B cell (primary cell): Measurements from ENCODE around the gene VEGFB. TPM values are rescaled to one million over a fixed set of nuclear protein-coding genes. Genes with fewer than 3 reads are reported as not detected.

Source experiments
- ATAC-seq: fragments of 200-7000 bp; cut with Tn5 transposase; one replicate; pipeline ENCODE4 v1.10.0; 2021; ENCODE audit warnings: low read depth, mild to moderate bottlenecking, moderate number of reproducible peaks, moderate library complexity
- CTCF ChIA-PET: fragments of 350-600 bp; sonication (Branson Sonifier 250); formaldehyde crosslinking; loops from one replicate; lab custom pipeline; 2021; ENCODE audit warnings: antibody characterized with exemption, inconsistent platforms; lab: Charles Lee
- POLR2A ChIA-PET: fragments of 350-600 bp; sonication (Branson Sonifier 250); formaldehyde crosslinking; loops from one replicate; lab custom pipeline; 2021; ENCODE audit warnings: antibody characterized with exemption; lab: Charles Lee
- DNase-seq: peaks from one replicate; pipeline ENCODE4 v3.0.0; 2013
- H2AFZ ChIP-seq: 2 replicates; pipeline ENCODE4 v1.6.1; 2012; ENCODE audit warnings: mild to moderate bottlenecking, low read depth, low read length; ENCODE audit not compliant: insufficient read depth, poor library complexity, severe bottlenecking
- H3K27ac ChIP-seq, 2 donors: 1 replicate in 1 of 2; 2 replicates in 1 of 2; pipeline ENCODE4 v1.5.1; 2012 to 2013; ENCODE audit warnings: low read length in 2 of 2, mild to moderate bottlenecking in 2 of 2, moderate library complexity in 1 of 2
- H3K27me3 ChIP-seq, 4 experiments: fragments of 200-600 bp in 1 of 4; sonication (generic) in 1 of 4; replicated peaks in 1 of 4; 1 replicate in 2 of 4; 2 replicates in 2 of 4; pipeline versions ENCODE4 v1.6.1 to v1.7.0; 2013 to 2016; ENCODE audit warnings: low read length in 3 of 4, mild to moderate bottlenecking in 2 of 4, mixed read lengths in 1 of 4, moderate library complexity in 1 of 4; ENCODE audit not compliant: insufficient read depth in 4 of 4, control insufficient read depth in 3 of 4; ENCODE audit errors: control extremely low read depth in 1 of 4
- H3K36me3 ChIP-seq, 2 experiments: replicated peaks in 1 of 2; 1 replicate in 1 of 2; 2 replicates in 1 of 2; pipeline versions ENCODE4 v1.6.1 to v1.7.1; 2013; ENCODE audit warnings: low read length in 1 of 2; ENCODE audit not compliant: insufficient read depth in 2 of 2, control insufficient read depth in 1 of 2; ENCODE audit errors: control extremely low read depth in 1 of 2, extremely low read depth in 1 of 2
- H3K4me1 ChIP-seq, 2 donors: fragments of 200-600 bp in 1 of 2; sonication (generic) in 1 of 2; 1 replicate in 1 of 2; 2 replicates in 1 of 2; pipeline versions ENCODE4 v1.5.1 to v1.6.1; 2013 to 2017; ENCODE audit warnings: low read length in 2 of 2; ENCODE audit not compliant: control insufficient read depth in 2 of 2, insufficient read depth in 2 of 2
- H3K4me2 ChIP-seq: replicated peaks from 2 replicates; pipeline ENCODE3; 2012; ENCODE audit warnings: mild to moderate bottlenecking, low read depth, low read length; ENCODE audit not compliant: poor library complexity, severe bottlenecking
- H3K4me3 ChIP-seq, 5 experiments: fragments of 200-600 bp in 1 of 5; sonication (generic) in 1 of 5; 1 replicate in 3 of 5; 2 replicates in 2 of 5; pipeline versions ENCODE4 v1.5.1 to v1.7.0; 2011 to 2016; ENCODE audit warnings: low read length in 4 of 5, mild to moderate bottlenecking in 4 of 5, low read depth in 2 of 5, control low read depth in 1 of 5, moderate library complexity in 1 of 5; ENCODE audit not compliant: insufficient read depth in 1 of 5; ENCODE audit errors: control extremely low read depth in 1 of 5, extremely low read depth in 1 of 5
- H3K79me2 ChIP-seq: fragments of 200-600 bp; sonication (generic); one replicate; pipeline ENCODE4 v1.6.0; 2016; ENCODE audit warnings: low read length; ENCODE audit not compliant: control insufficient read depth, insufficient read depth
- H3K9ac ChIP-seq: fragments of 200-600 bp; sonication (generic); 2 replicates; pipeline ENCODE4 v1.6.1; 2017; ENCODE audit warnings: mild to moderate bottlenecking, low read length, moderate library complexity
- H3K9me3 ChIP-seq, 3 donors: one replicate each; pipeline versions ENCODE4 v1.6.1 to v1.7.1; 2013; ENCODE audit warnings: low read length in 2 of 3; ENCODE audit not compliant: control insufficient read depth in 2 of 3, insufficient read depth in 1 of 3; ENCODE audit errors: control extremely low read depth in 1 of 3
- H4K20me1 ChIP-seq: 2 replicates; pipeline ENCODE4 v1.6.0; 2012; ENCODE audit warnings: mild to moderate bottlenecking, low read length; ENCODE audit not compliant: insufficient read depth, control insufficient read depth, poor library complexity, severe bottlenecking
- H3K27ac Mint-ChIP-seq: one replicate; pipeline ENCODE4 v1.8.0; 2021; ENCODE audit warnings: mixed read lengths
- H3K27me3 Mint-ChIP-seq: one replicate; pipeline ENCODE4 v1.8.0; 2021; ENCODE audit warnings: mixed read lengths
- H3K4me1 Mint-ChIP-seq: one replicate; pipeline ENCODE4 v1.8.0; 2021; ENCODE audit warnings: mixed read lengths
- H3K4me3 Mint-ChIP-seq: one replicate; pipeline ENCODE4 v1.8.0; 2021; ENCODE audit warnings: mixed read lengths
- H3K9me3 Mint-ChIP-seq: one replicate; pipeline ENCODE4 v1.8.0; 2022; ENCODE audit warnings: mixed read lengths; ENCODE audit not compliant: insufficient read depth
- CTCF ChIP-seq: fragments of 200-600 bp; IDR thresholded peaks from one replicate; pipeline ENCODE4 v1.8.0; 2022; ENCODE audit warnings: antibody characterized with exemption, mild to moderate bottlenecking
- EZH2 ChIP-seq: IDR thresholded peaks from 2 replicates; pipeline ENCODE4 v1.6.1; 2012; ENCODE audit warnings: borderline replicate concordance, low read depth, mild to moderate bottlenecking, moderate library complexity, low read length; ENCODE audit not compliant: insufficient read depth, poor library complexity, severe bottlenecking
- WGBS: methylation state at CpG from one replicate; pipeline ENCODE4 v1.1.5; 2013; ENCODE audit warnings: missing lambda C conversion rate; ENCODE audit not compliant: insufficient coverage; 5-methylcytosine and 5-hydroxymethylcytosine counted together
- intact Hi-C: fragments of 100-400 bp; cut with micrococcal nuclease; formaldehyde crosslinking; loops from one replicate; pipeline ENCODE4 v1.10.0; 2022
- polyA plus RNA-seq: library from polyadenylated mRNA; depleted of rRNA; stranded (reverse); fragments of >200 nt; gene quantifications from 2 replicates; pipeline ENCODE4 v1.2.3, GENCODE V29; 2012
- total RNA-seq, 2 donors: library from RNA; stranded (reverse); fragments of 120-200 nt in 1 of 2; gene quantifications; 1 replicate in 1 of 2; 2 replicates in 1 of 2; pipeline versions ENCODE4 v1.2.3 to v1.2.4, GENCODE V29; 2013 to 2022

Gene VEGFB
- total and polyA plus RNA-seq, 2 donors (not counting 1 experiment from before 2014, with no cell fraction given), result 56.4 to 152 TPM

- no peak for ATAC-seq
Measured at GRCh38 chr11:64185175-64185692, 49.1 kb upstream of the VEGFB start.

More at GRCh38 chr11:64185175-64185692, 49.1 kb upstream of the VEGFB start:
- no peak for TF ChIP-seq EZH2
- TF ChIP-seq CTCF, result no peak
- Histone ChIP-seq H3K79me2 (peaks cover 23% of the 10 kb centered on the region), H3K27me3 (no peaks in the 10 kb centered on the region), H3K27ac (peak overlapping the region; percentile 59 to 86), H3K4me2 (peak overlapping the region; percentile 100), H3K4me3 (peak overlapping the region; percentile 16 to 95 (median 83)), H3K9me3 (no peaks in the 10 kb centered on the region), H3K36me3 (peaks cover 0 to 3% of the 10 kb centered on the region in 2 experiments), H4K20me1 (peaks cover under 1% of the 10 kb centered on the region), H3K9ac (peak overlapping the region; percentile 98), H2AFZ (peak overlapping the region; percentile 98), H3K4me1 (peaks cover 13 to 24% of the 10 kb centered on the region in 2 donors)
- POLR2A ChIA-PET, result interaction anchor here (0.6 to 1.9 kb wide), 14 partner anchors 9 to 1303 kb away, joined by 3 to 10 read pairs (median 4); partner anchors contain the start of genes FERMT3, FKBP2, NAA40 and PRDX5
- under 1% methylated on average over 52 of the region's 52 CpGs for WGBS
- no peaks in the 10 kb centered on the region for H3K27me3 Mint-ChIP-seq
- no peak overlapping the region for H3K4me3 Mint-ChIP-seq
- DNase-seq, result no peak
- intact Hi-C loops, result loop anchor here (1.0 to 2.0 kb wide), 9 partner anchors 18 to 347 kb away; partner anchors contain the start of genes CCDC88B, DNAJC4, ESRRA and FERMT3
- CTCF ChIA-PET, result interaction anchor here (0.8 to 6.1 kb wide), 9 partner anchors 20 to 170 kb away, joined by 3 to 53 read pairs (median 6); partner anchors contain the start of genes CATSPERZ, FERMT3, PLCB3 and PPP1R14B
- H3K4me1 Mint-ChIP-seq, result peaks cover 39% of the 10 kb centered on the region
- H3K27ac Mint-ChIP-seq, result peak overlapping the region; percentile 94
- no peaks in the 10 kb centered on the region for H3K9me3 Mint-ChIP-seq
